Glutamatergic neuron (in vitro differentiated cells): ENCODE data around the gene SCRT2. TPM values are rescaled to one million over a fixed set of nuclear protein-coding genes. Genes with fewer than 3 reads are reported as not detected.

ENCODE experiments used
- DNase-seq: peaks from one replicate; pipeline ENCODE4 v3.0.0; 2022
- H3K27ac Mint-ChIP-seq: one replicate; pipeline ENCODE4 v1.8.0; 2020; ENCODE audit warnings: mild to moderate bottlenecking, mixed read lengths, inconsistent platforms; ENCODE audit not compliant: unreplicated experiment
- H3K27me3 Mint-ChIP-seq: one replicate; pipeline ENCODE4 v1.8.0; 2020; ENCODE audit warnings: mild to moderate bottlenecking, moderate library complexity, mixed read lengths, inconsistent platforms; ENCODE audit not compliant: unreplicated experiment
- H3K36me3 Mint-ChIP-seq: one replicate; pipeline ENCODE4 v1.8.0; 2020; ENCODE audit warnings: mild to moderate bottlenecking, mixed read lengths, inconsistent platforms; ENCODE audit not compliant: unreplicated experiment
- H3K4me1 Mint-ChIP-seq: one replicate; pipeline ENCODE4 v1.8.0; 2020; ENCODE audit warnings: mild to moderate bottlenecking, low read depth, mixed read lengths, inconsistent platforms; ENCODE audit not compliant: unreplicated experiment
- H3K4me3 Mint-ChIP-seq: one replicate; pipeline ENCODE4 v1.8.0; 2020; ENCODE audit warnings: mild to moderate bottlenecking, mixed read lengths, inconsistent platforms; ENCODE audit not compliant: unreplicated experiment
- H3K9me3 Mint-ChIP-seq: one replicate; pipeline ENCODE4 v1.8.0; 2020; ENCODE audit warnings: mild to moderate bottlenecking, moderate library complexity, mixed read lengths, inconsistent platforms; ENCODE audit not compliant: unreplicated experiment
- total RNA-seq: library from RNA; stranded (reverse); fragmentation: NEBNext Ultra II Directional; extraction: Animal tissue kit (Norgen Biotek cat#: 25700); gene quantifications from one replicate; pipeline ENCODE4 v1.2.1, GENCODE V29; 2021; ENCODE audit not compliant: unreplicated experiment
- TF ChIP-seq, protein P1 (sequence below): fragments of 200-600 bp; sonication (generic); IDR thresholded peaks from one replicate; pipeline ENCODE4 v1.5.0; 2021; ENCODE audit not compliant: partially characterized antibody, unreplicated experiment

The SCRT2 gene
- total RNA-seq, 1 donor from 2014 or later, result 28.0 TPM

DNA sequence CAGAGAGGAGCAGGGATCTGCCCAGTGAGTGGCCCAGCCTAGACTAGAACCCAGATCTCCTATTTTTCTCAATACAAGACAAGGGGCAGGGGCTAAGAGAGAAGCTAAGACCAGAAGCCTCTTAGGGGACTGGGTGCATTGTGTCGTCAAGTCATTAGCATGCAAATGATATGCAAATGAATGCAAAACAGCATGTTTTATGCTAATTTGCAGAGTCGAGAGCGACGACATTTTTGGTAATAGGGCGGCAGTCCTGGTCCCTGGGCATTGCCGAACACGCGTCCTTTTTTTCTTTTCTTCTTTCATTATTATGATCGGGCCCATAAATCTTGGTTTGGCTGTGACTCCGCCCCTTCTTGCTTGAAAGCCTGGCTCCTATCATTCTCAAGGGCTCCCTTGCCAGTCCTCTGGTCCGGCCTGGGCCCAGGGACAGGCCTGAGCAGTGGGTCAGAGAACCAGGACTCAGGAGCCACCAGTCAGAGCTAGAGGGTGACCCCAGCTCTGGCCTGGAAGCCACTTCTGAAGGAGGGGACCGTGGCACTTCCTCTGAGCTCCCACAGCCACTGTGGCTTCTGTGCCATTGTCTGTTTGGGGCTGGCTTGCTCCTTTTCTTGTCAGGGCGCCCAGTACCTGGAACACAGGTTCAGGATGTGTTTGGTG, 32.0 kb upstream of the SCRT2 start:
- DNase-seq, result no peak
- peaks cover 16% of the 10 kb centered on the region for H3K9me3 Mint-ChIP-seq
- peaks cover 13% of the 10 kb centered on the region for H3K4me1 Mint-ChIP-seq
- peaks cover 10% of the 10 kb centered on the region for H3K36me3 Mint-ChIP-seq
- H3K27me3 Mint-ChIP-seq, result peaks cover 14% of the 10 kb centered on the region
- TF ChIP-seq, protein P1, sequence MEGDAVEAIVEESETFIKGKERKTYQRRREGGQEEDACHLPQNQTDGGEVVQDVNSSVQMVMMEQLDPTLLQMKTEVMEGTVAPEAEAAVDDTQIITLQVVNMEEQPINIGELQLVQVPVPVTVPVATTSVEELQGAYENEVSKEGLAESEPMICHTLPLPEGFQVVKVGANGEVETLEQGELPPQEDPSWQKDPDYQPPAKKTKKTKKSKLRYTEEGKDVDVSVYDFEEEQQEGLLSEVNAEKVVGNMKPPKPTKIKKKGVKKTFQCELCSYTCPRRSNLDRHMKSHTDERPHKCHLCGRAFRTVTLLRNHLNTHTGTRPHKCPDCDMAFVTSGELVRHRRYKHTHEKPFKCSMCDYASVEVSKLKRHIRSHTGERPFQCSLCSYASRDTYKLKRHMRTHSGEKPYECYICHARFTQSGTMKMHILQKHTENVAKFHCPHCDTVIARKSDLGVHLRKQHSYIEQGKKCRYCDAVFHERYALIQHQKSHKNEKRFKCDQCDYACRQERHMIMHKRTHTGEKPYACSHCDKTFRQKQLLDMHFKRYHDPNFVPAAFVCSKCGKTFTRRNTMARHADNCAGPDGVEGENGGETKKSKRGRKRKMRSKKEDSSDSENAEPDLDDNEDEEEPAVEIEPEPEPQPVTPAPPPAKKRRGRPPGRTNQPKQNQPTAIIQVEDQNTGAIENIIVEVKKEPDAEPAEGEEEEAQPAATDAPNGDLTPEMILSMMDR, result no peak
- peak overlapping the region; percentile 12 for H3K27ac Mint-ChIP-seq
- H3K4me3 Mint-ChIP-seq, result no peak overlapping the region

GRCh38 chr20:706366-706885, 30.8 kb upstream of the SCRT2 start:
- peaks cover 9% of the 10 kb centered on the region for H3K27me3 Mint-ChIP-seq
- H3K9me3 Mint-ChIP-seq, result peaks cover 16% of the 10 kb centered on the region
- H3K27ac Mint-ChIP-seq, result no peak overlapping the region
- H3K4me1 Mint-ChIP-seq, result peaks cover 13% of the 10 kb centered on the region
- TF ChIP-seq, protein P1, result no peak
- H3K4me3 Mint-ChIP-seq, result no peak overlapping the region
- DNase-seq, result no peak
- H3K36me3 Mint-ChIP-seq, result peaks cover 5% of the 10 kb centered on the region

DNA sequence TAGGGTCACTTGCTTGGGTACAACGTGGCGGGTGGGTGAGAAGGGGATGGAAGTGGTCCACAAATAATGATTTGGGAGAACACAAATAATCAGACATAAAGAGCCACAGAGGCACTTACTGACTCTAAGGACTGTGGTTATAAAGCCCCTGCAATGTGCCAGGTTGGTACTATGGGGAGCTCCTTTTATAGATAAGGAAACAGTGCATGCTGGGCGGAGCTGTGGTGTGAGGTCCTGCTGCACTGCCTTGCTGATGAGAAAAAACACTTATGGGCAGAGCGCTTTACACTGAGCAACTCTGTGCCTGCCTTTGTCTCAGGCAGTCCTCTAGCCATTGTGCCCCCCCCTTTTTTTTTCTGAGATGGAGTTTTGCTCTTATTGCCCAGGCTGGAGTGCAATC, 29.1 kb upstream of the SCRT2 start:
- no peak for DNase-seq
- H3K4me1 Mint-ChIP-seq, result peaks cover 14% of the 10 kb centered on the region
- H3K4me3 Mint-ChIP-seq, result no peak overlapping the region
- peaks cover 5% of the 10 kb centered on the region for H3K36me3 Mint-ChIP-seq
- peaks cover 14% of the 10 kb centered on the region for H3K9me3 Mint-ChIP-seq
- peaks cover 7% of the 10 kb centered on the region for H3K27me3 Mint-ChIP-seq
- no peak overlapping the region for H3K27ac Mint-ChIP-seq
- TF ChIP-seq, protein P1, result no peak

- Mint-ChIP-seq H3K27me3 (peaks cover 4% of the 10 kb centered on the region), H3K36me3 (peaks cover 5% of the 10 kb centered on the region), H3K4me1 (peaks cover 14% of the 10 kb centered on the region), H3K4me3 (no peak overlapping the region), H3K27ac (no peak overlapping the region), H3K9me3 (peaks cover 10% of the 10 kb centered on the region)
- DNase-seq, result no peak
- TF ChIP-seq, protein P1, result no peak
These were observed 27.8 kb upstream of the SCRT2 start for GRCh38 chr20:703426-703825.

GRCh38 chr20:703006-703405, 27.4 kb upstream of the SCRT2 start:
- Mint-ChIP-seq H3K9me3 (peaks cover 10% of the 10 kb centered on the region), H3K4me3 (no peak overlapping the region), H3K36me3 (peaks cover 5% of the 10 kb centered on the region), H3K4me1 (peaks cover 18% of the 10 kb centered on the region), H3K27me3 (peaks cover 4% of the 10 kb centered on the region), H3K27ac (no peak overlapping the region)
- TF ChIP-seq, protein P1, result no peak
- no peak for DNase-seq
